Tibial artery (tissue), 4 donors: ENCODE data around the gene PSTPIP1.

Source experiments
- DNase-seq, 2 donors: peaks; one replicate each; pipeline ENCODE4 v3.0.0-alpha.2; 2019
- H3K27ac ChIP-seq, 2 donors: fragments of 200-600 bp; sonication (generic) in 1 of 2; 1 replicate in 1 of 2; 2 replicates in 1 of 2; pipeline ENCODE4 v1.5.1; 2018 to 2019; ENCODE audit warnings: mild to moderate bottlenecking in 1 of 2
- H3K27me3 ChIP-seq, 2 donors: fragments of 200-600 bp; sonication (generic) in 1 of 2; one replicate each; pipeline versions ENCODE4 v1.5.1 to v1.6.0; 2016 to 2019
- H3K36me3 ChIP-seq, 3 donors: fragments of 200-600 bp; sonication (generic) in 2 of 3; one replicate each; pipeline ENCODE4 v1.5.1; 2016 to 2019; ENCODE audit warnings: mild to moderate bottlenecking in 2 of 3
- H3K4me1 ChIP-seq, 4 donors: fragments of 200-600 bp; sonication (generic) in 2 of 4; 1 replicate in 3 of 4; 2 replicates in 1 of 4; pipeline ENCODE4 v1.5.1; 2016 to 2019
- H3K4me3 ChIP-seq, 2 donors: fragments of 200-600 bp; sonication (generic) in 1 of 2; 1 replicate in 1 of 2; 2 replicates in 1 of 2; pipeline ENCODE4 v1.5.1; 2018 to 2019; ENCODE audit warnings: mild to moderate bottlenecking in 2 of 2
- H3K9me3 ChIP-seq, 3 donors: fragments of 200-600 bp; sonication (generic) in 1 of 3; one replicate each; pipeline ENCODE4 v1.5.1; 2016 to 2019
- intact Hi-C: fragments of 100-400 bp; cut with DNase I; formaldehyde crosslinking; loops from one replicate; pipeline ENCODE4 v1.15.0; 2023; ENCODE audit warnings: low total_unique reads
- TF ChIP-seq, protein P1 (sequence below), 2 experiments: fragments of 200-600 bp in 1 of 2; fragments of 450-650 bp in 1 of 2; IDR thresholded peaks; one replicate each; pipeline ENCODE4 v1.5.1; 2017 to 2019; ENCODE audit warnings: antibody characterized with exemption in 2 of 2, mild to moderate bottlenecking in 1 of 2, moderate library complexity in 1 of 2

PSTPIP1 gene

DNA sequence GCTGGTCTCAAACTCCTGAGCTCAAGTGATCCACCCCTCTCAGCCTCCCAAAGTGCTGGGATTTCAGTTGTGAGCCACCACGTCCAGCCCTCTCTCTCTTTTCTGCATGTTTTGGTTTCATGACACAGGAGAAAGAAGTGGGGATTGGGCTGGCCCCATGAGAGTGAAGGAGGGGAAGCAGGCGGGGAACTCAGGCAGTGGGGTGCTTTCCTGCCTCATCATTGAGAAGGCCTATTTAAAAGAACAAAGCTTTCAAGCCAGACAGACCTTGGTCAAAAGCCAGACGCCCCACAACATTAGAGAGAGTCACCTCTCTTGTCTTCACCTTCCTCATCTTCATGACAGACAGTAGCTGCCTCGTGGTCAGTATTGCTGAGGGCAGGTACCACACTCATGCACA, 15.9 kb downstream of the PSTPIP1 start:
- intact Hi-C loops: no loop called here
- no peaks in the 10 kb centered on the region for H3K9me3 ChIP-seq
- no peaks in the 10 kb centered on the region for H3K36me3 ChIP-seq
- no peak for DNase-seq
- no peaks in the 10 kb centered on the region for H3K27me3 ChIP-seq
- peaks cover 0 to 5% (median 4%) of the 10 kb centered on the region in 4 donors for H3K4me1 ChIP-seq
- H3K4me3 ChIP-seq: no peak overlapping the region
- no peak overlapping the region for H3K27ac ChIP-seq
- TF ChIP-seq, protein P1, sequence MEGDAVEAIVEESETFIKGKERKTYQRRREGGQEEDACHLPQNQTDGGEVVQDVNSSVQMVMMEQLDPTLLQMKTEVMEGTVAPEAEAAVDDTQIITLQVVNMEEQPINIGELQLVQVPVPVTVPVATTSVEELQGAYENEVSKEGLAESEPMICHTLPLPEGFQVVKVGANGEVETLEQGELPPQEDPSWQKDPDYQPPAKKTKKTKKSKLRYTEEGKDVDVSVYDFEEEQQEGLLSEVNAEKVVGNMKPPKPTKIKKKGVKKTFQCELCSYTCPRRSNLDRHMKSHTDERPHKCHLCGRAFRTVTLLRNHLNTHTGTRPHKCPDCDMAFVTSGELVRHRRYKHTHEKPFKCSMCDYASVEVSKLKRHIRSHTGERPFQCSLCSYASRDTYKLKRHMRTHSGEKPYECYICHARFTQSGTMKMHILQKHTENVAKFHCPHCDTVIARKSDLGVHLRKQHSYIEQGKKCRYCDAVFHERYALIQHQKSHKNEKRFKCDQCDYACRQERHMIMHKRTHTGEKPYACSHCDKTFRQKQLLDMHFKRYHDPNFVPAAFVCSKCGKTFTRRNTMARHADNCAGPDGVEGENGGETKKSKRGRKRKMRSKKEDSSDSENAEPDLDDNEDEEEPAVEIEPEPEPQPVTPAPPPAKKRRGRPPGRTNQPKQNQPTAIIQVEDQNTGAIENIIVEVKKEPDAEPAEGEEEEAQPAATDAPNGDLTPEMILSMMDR (IDR thresholded peaks at IDR 0.05): no peak

DNA sequence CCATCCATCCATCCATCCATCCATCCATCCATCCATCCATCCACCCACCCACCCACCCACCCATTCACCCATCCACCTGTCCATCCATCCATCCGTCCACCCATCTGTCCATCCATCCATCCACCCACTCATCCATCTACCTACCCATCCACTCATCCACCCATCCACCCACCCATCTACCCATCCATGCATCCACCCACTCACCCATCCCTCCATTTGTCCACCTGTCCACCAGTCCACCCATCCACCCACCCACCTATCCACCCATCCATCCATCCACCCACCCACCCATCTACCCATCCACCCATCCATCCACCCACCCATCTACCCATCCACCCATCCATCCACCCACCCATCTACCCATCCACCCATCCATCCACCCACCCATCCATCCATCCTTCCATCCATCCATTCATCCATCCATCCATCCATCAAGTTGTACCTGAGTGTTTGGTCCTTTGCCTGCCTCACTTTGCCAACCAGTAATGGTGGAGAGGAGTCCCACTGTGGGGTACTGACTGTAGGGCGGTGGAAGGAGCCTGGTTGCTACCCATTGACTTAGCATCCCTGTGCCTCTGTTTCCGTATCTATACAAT, 17.3 kb downstream of the PSTPIP1 start:
- DNase-seq: no peak
- Histone ChIP-seq H3K36me3 (no peaks in the 10 kb centered on the region), H3K27ac (no peak overlapping the region), H3K4me3 (no peak overlapping the region), H3K27me3 (no peaks in the 10 kb centered on the region), H3K9me3 (no peaks in the 10 kb centered on the region), H3K4me1 (peaks cover 0 to 11% (median 6%) of the 10 kb centered on the region in 4 donors)
- TF ChIP-seq, protein P1 (IDR thresholded peaks at IDR 0.05): no peak
- intact Hi-C loops: no loop called here

DNA sequence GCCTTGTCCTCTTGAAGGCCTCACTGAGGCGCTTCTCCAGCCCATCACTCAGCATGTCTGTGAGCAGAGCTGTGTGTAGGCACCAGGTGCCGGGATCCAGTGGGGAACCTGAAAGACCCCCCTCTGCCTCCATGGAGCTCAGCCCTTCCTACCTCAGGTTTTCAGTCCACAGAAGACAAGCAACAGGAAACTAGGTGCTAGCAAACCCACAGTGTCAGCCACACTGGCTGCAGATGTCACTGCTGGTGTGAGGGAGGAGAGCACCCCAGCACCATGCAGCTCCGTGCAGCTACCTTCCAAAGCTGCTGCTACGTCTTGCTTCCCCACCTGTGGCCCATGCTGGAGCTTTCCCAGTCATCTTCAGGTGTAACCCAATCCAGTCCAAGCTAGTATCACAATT, 17.9 kb downstream of the PSTPIP1 start:
- Histone ChIP-seq H3K36me3 (no peaks in the 10 kb centered on the region), H3K27me3 (peaks cover 0 to 5% of the 10 kb centered on the region in 2 donors), H3K27ac (no peak overlapping the region), H3K4me3 (no peak overlapping the region), H3K9me3 (no peaks in the 10 kb centered on the region), H3K4me1 (peaks cover 0 to 11% (median 6%) of the 10 kb centered on the region in 4 donors)
- TF ChIP-seq, protein P1 (IDR thresholded peaks at IDR 0.05): no peak
- intact Hi-C loops: no loop called here
- no peak for DNase-seq

DNA sequence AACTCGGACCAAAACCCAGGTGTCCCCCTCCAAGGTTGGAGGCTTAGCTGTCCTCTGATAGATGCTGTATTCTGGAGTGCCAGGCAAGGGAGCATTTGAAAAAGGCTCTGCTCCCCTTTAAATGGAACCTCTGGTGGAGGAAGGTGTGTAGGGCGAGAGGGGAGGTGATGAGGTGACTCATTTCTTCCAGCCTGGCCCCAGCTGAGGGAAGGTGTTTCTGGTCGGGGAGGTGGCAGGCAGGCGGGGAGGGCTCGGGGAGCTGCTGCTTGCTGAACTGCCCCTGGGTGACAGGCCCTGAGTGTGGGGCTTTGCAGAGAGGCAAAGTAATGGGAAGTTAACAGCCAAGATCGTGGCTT, 18.8 kb downstream of the PSTPIP1 start:
- intact Hi-C loops: no loop called here
- no peak overlapping the region for H3K27ac ChIP-seq

DNA sequence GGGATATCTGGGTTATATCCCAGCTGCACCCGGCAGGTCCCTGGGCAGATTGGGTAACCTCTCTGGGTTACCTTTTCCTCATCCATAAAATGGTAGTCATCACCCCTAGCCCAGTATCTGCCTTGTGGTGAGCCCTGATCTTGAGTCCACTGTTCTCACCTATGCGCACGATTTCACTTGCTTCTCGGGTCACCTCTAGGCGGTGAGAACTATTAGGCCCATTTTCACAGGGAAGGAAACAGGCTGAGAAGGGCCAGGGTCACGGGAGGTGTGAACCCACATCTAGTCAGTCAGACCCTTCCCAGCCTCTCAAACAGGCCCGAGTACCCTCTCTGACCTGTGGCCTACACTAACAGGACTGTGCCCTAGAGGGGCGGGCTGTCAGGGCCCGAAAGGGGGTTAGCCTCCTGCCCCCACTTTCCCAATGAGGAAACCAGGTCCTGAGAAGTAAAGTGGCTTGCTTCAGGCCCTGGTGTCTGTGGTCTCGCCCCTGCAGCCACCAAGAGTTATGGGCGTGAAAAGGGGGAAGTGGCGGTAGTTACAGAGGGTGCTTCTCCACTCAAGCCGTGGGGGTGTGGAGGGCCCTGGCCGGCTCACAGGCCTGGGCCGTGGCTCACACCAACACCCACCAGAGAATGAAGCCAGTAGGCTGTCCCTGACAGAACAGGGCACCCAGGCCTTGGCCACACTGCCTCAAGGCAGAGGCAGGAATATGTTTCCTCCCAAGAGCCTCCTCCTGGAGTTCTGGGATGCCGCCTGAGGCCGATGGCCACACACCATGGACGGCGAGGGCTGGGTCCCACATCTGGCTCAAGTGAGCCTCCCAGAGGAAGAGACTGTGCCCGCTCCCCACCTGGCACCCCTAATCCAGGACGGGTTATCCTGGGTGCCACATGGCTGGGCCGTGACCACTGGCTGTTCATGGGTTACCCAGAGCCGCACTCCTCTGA, 19.5 kb downstream of the PSTPIP1 start:
- Histone ChIP-seq H3K9me3 (no peaks in the 10 kb centered on the region), H3K4me3 (no peak overlapping the region), H3K36me3 (no peaks in the 10 kb centered on the region), H3K27me3 (peaks cover 0 to 5% of the 10 kb centered on the region in 2 donors), H3K4me1 (peaks cover 0 to 11% (median 6%) of the 10 kb centered on the region in 4 donors), H3K27ac (no peak overlapping the region)
- no peak for DNase-seq
- TF ChIP-seq, protein P1 (IDR thresholded peaks at IDR 0.05): no peak
- intact Hi-C loops: loop anchor here (5.0 kb wide), 1 partner anchor 528 kb away; no protein-coding TSS in a partner anchor

More for the DNA sequence above, 18.8 kb downstream of the PSTPIP1 start:
- DNase-seq: no peak
- peaks cover 0 to 5% of the 10 kb centered on the region in 2 donors for H3K27me3 ChIP-seq
- H3K4me3 ChIP-seq: no peak overlapping the region
- TF ChIP-seq, protein P1 (IDR thresholded peaks at IDR 0.05): no peak
- peaks cover 0 to 11% (median 6%) of the 10 kb centered on the region in 4 donors for H3K4me1 ChIP-seq
- H3K9me3 ChIP-seq: no peaks in the 10 kb centered on the region
- no peaks in the 10 kb centered on the region for H3K36me3 ChIP-seq
